BLaER1 (cell line): ENCODE results near the gene CFAP251.

Experiments
- H3K27ac ChIP-seq: shearing (Covaris generic); formaldehyde crosslinking; 2 replicates; pipeline ENCODE4 v1.8.1; 2022
- H3K27me3 ChIP-seq: shearing (Covaris generic); formaldehyde crosslinking; 2 replicates; pipeline ENCODE4 v1.8.1; 2022
- H3K36me3 ChIP-seq: shearing (Covaris generic); formaldehyde crosslinking; 2 replicates; pipeline ENCODE4 v1.8.1; 2022
- H3K4me1 ChIP-seq: shearing (Covaris generic); formaldehyde crosslinking; 2 replicates; pipeline ENCODE4 v1.8.1; 2022
- H3K4me2 ChIP-seq: shearing (Covaris generic); formaldehyde crosslinking; 2 replicates; pipeline ENCODE4 v1.8.1; 2022
- H3K4me3 ChIP-seq: shearing (Covaris generic); formaldehyde crosslinking; 2 replicates; pipeline ENCODE4 v1.8.1; 2022
- H3K9ac ChIP-seq: shearing (Covaris generic); formaldehyde crosslinking; 2 replicates; pipeline ENCODE4 v1.8.1; 2022
- H3K9me3 ChIP-seq: shearing (Covaris generic); formaldehyde crosslinking; 2 replicates; pipeline ENCODE4 v1.8.1; 2022
- H4K20me1 ChIP-seq: shearing (Covaris generic); formaldehyde crosslinking; 2 replicates; pipeline ENCODE4 v1.8.1; 2022
- Cebpa-rat ChIP-seq: shearing (Covaris generic); IDR thresholded peaks from 2 replicates; pipeline ENCODE4 v1.8.1; 2022

The CFAP251 gene

GRCh38 chr12:121968876-121969275, 50.5 kb downstream of the CFAP251 start:
- no peak for TF ChIP-seq Cebpa-rat
- Histone ChIP-seq H3K4me1 (peaks cover 42% of the 10 kb centered on the region), H3K9ac (peak overlapping the region; percentile 24; the same call in 1 of the 2 replicates), H3K4me2 (peak overlapping the region; percentile 55), H3K9me3 (peaks cover 15% of the 10 kb centered on the region), H4K20me1 (no peaks in the 10 kb centered on the region), H3K27ac (peak overlapping the region; percentile 48), H3K27me3 (no peaks in the 10 kb centered on the region), H3K36me3 (peaks cover 20% of the 10 kb centered on the region; the same call in 1 of the 2 replicates), H3K4me3 (no peak overlapping the region)

GRCh38 chr12:121969726-121970125, 51.3 kb downstream of the CFAP251 start:
- H3K9me3 ChIP-seq = peaks cover 21% of the 10 kb centered on the region
- peaks cover 44% of the 10 kb centered on the region for H3K4me1 ChIP-seq

GRCh38 chr12:121970581-121971300, 52.3 kb downstream of the CFAP251 start:
- no peak for TF ChIP-seq Cebpa-rat
- Histone ChIP-seq H4K20me1 (no peaks in the 10 kb centered on the region), H3K9ac (no peak overlapping the region), H3K4me3 (no peak overlapping the region), H3K27ac (no peak overlapping the region; the same call in 1 of the 2 replicates), H3K4me2 (no peak overlapping the region), H3K4me1 (peaks cover 44% of the 10 kb centered on the region), H3K9me3 (peaks cover 21% of the 10 kb centered on the region), H3K36me3 (peaks cover 20% of the 10 kb centered on the region; the same call in 1 of the 2 replicates), H3K27me3 (no peaks in the 10 kb centered on the region)

More at GRCh38 chr12:121969726-121970125, 51.3 kb downstream of the CFAP251 start:
- no peaks in the 10 kb centered on the region for H3K27me3 ChIP-seq
- H3K4me3 ChIP-seq = no peak overlapping the region
- H4K20me1 ChIP-seq = no peaks in the 10 kb centered on the region
- H3K27ac ChIP-seq = 0 out of 2 replicates have a peak overlapping the region, but pooled peaks have one; percentile 48
- H3K36me3 ChIP-seq = peaks cover 20% of the 10 kb centered on the region; the same call in 1 of the 2 replicates
- H3K4me2 ChIP-seq = no peak overlapping the region
- H3K9ac ChIP-seq = no peak overlapping the region
- no peak for TF ChIP-seq Cebpa-rat

GRCh38 chr12:121974026-121974985, 55.9 kb downstream of the CFAP251 start:
- Histone ChIP-seq H3K27me3 (no peaks in the 10 kb centered on the region), H3K4me1 (peaks cover 42% of the 10 kb centered on the region), H3K9me3 (peaks cover 21% of the 10 kb centered on the region), H3K4me3 (no peak overlapping the region), H4K20me1 (no peaks in the 10 kb centered on the region), H3K9ac (no peak overlapping the region; the same call in 1 of the 2 replicates), H3K27ac (peak overlapping the region; percentile 5; the same call in 1 of the 2 replicates), H3K36me3 (0 out of 2 replicates have a peak, but pooled peaks cover 9% of the 10 kb centered on the region), H3K4me2 (peak overlapping the region; percentile 72)
- TF ChIP-seq Cebpa-rat = no peak

- Histone ChIP-seq H3K27me3 (no peaks in the 10 kb centered on the region), H3K9me3 (peaks cover 21% of the 10 kb centered on the region), H3K27ac (peak overlapping the region; percentile 5; the same call in 1 of the 2 replicates), H3K9ac (no peak overlapping the region; the same call in 1 of the 2 replicates), H3K4me3 (no peak overlapping the region), H4K20me1 (no peaks in the 10 kb centered on the region), H3K4me2 (peak overlapping the region; percentile 72), H3K4me1 (peaks cover 46% of the 10 kb centered on the region), H3K36me3 (0 out of 2 replicates have a peak, but pooled peaks cover 9% of the 10 kb centered on the region)
- TF ChIP-seq Cebpa-rat = no peak
Observed at GRCh38 chr12:121975021-121975420, 56.6 kb downstream of the CFAP251 start.

- Histone ChIP-seq H3K4me2 (no peak overlapping the region), H3K4me3 (no peak overlapping the region), H3K27me3 (no peaks in the 10 kb centered on the region), H3K9me3 (peaks cover 21% of the 10 kb centered on the region), H3K9ac (no peak overlapping the region), H3K36me3 (0 out of 2 replicates have a peak, but pooled peaks cover 9% of the 10 kb centered on the region), H4K20me1 (no peaks in the 10 kb centered on the region), H3K4me1 (peaks cover 56% of the 10 kb centered on the region), H3K27ac (no peak overlapping the region)
- no peak for TF ChIP-seq Cebpa-rat
Observed at GRCh38 chr12:121976950-121977349, 58.6 kb downstream of the CFAP251 start.

GRCh38 chr12:121980191-121980891, 61.9 kb downstream of the CFAP251 start:
- H3K27ac ChIP-seq = peak overlapping the region; percentile 71
- no peaks in the 10 kb centered on the region for H3K27me3 ChIP-seq
- no peaks in the 10 kb centered on the region for H3K36me3 ChIP-seq
- H3K4me1 ChIP-seq = peaks cover 70% of the 10 kb centered on the region
- peak overlapping the region; percentile 29; the same call in 1 of the 2 replicates for H3K9ac ChIP-seq
- TF ChIP-seq Cebpa-rat = no peak
- peak overlapping the region; percentile 75 for H3K4me2 ChIP-seq
- H3K9me3 ChIP-seq = no peaks in the 10 kb centered on the region
- no peak overlapping the region for H3K4me3 ChIP-seq
- no peaks in the 10 kb centered on the region for H4K20me1 ChIP-seq

GRCh38 chr12:121980892-121981272, 62.5 kb downstream of the CFAP251 start:
- peak overlapping the region; percentile 29; the same call in 1 of the 2 replicates for H3K9ac ChIP-seq
- no peaks in the 10 kb centered on the region for H3K9me3 ChIP-seq
- H3K36me3 ChIP-seq = no peaks in the 10 kb centered on the region
- no peak for TF ChIP-seq Cebpa-rat
- no peaks in the 10 kb centered on the region for H4K20me1 ChIP-seq
- H3K4me1 ChIP-seq = peaks cover 65% of the 10 kb centered on the region
- H3K27ac ChIP-seq = peak overlapping the region; percentile 71
- peak overlapping the region; percentile 75 for H3K4me2 ChIP-seq
- H3K27me3 ChIP-seq = no peaks in the 10 kb centered on the region
- H3K4me3 ChIP-seq = no peak overlapping the region

GRCh38 chr12:121981456-121981855, 63.1 kb downstream of the CFAP251 start:
- Histone ChIP-seq H3K9me3 (no peaks in the 10 kb centered on the region), H3K9ac (no peak overlapping the region), H3K27ac (peak overlapping the region; percentile 71), H3K4me3 (no peak overlapping the region), H3K36me3 (no peaks in the 10 kb centered on the region), H4K20me1 (no peaks in the 10 kb centered on the region), H3K27me3 (no peaks in the 10 kb centered on the region), H3K4me2 (peak overlapping the region; percentile 75), H3K4me1 (peaks cover 60% of the 10 kb centered on the region)
- TF ChIP-seq Cebpa-rat = no peak
